HCT116 (cell line): ENCODE data around the gene NCKAP5. TPM values are rescaled to one million over a fixed set of nuclear protein-coding genes. Genes with fewer than 3 reads are reported as not detected.

Source experiments
- ATAC-seq: fragments of 200-7000 bp; cut with Tn5 transposase; 2 replicates; pipeline ENCODE4 v1.9.1; 2020; ENCODE audit warnings: mild to moderate bottlenecking, moderate library complexity
- BruUV-seq: library from RNA; stranded (reverse); fragments of 400-500 nt; replicated peaks from 2 replicates; lab custom pipeline; 2021; lab: Mats Ljungman, UMichigan
- CTCF ChIA-PET: fragments of 300-600 bp; sonication (Branson Sonifier 250); formaldehyde crosslinking; loops from one replicate; lab custom pipeline; 2021; ENCODE audit warnings: antibody characterized with exemption; lab: Charles Lee
- POLR2A ChIA-PET: fragments of 300-600, 350-600 bp; sonication (Branson Sonifier 250); formaldehyde crosslinking; loops from one replicate; lab custom pipeline; 2021; ENCODE audit warnings: antibody characterized with exemption; lab: Charles Lee
- RAD21 ChIA-PET, 2 experiments: fragments of 300-600 bp; sonication (Branson Sonifier 250); formaldehyde crosslinking; loops; one replicate each; lab custom pipeline; 2023; ENCODE audit warnings: low total read pairs in 2 of 2; ENCODE audit not compliant: uncharacterized antibody in 2 of 2, unreplicated experiment in 2 of 2, low non-redundant PET in 1 of 2; lab: Charles Lee
- DNase-seq: peaks from one replicate; pipeline ENCODE4 v3.0.0-alpha.2; 2010; ENCODE audit warnings: low read depth, low spot score
- H2AFZ ChIP-seq: fragments of 200-600 bp; shearing (Covaris generic), sonication (generic); 2 replicates; pipeline ENCODE4 v1.6.1; 2017; ENCODE audit warnings: low read depth, mixed run types, mixed read lengths, antibody characterized with exemption, low read length; ENCODE audit not compliant: poor library complexity, severe bottlenecking
- H3K27ac ChIP-seq: 2 replicates; pipeline ENCODE4 v1.5.1; 2012; ENCODE audit warnings: low read depth, low read length
- H3K27me3 ChIP-seq: fragments of 200-600 bp; sonication (generic); 2 replicates; pipeline ENCODE4 v1.6.1; 2016; ENCODE audit warnings: mixed run types, low read length, mixed read lengths; ENCODE audit not compliant: insufficient read depth
- H3K36me3 ChIP-seq, 2 experiments: fragments of 200-500 bp in 1 of 2; fragments of 200-600 bp in 1 of 2; sonication (Bioruptor generic) in 1 of 2; sonication (generic) in 1 of 2; 2 replicates each; pipeline versions ENCODE4 v1.5.1 to v1.6.1; 2014 to 2016; ENCODE audit warnings: low read length in 2 of 2, inconsistent platforms in 1 of 2, mixed read lengths in 1 of 2, mixed run types in 1 of 2; ENCODE audit not compliant: insufficient read depth in 2 of 2, control insufficient read depth in 1 of 2
- H3K4me1 ChIP-seq, 2 experiments: fragments of 200-600 bp in 1 of 2; sonication (generic) in 1 of 2; 2 replicates each; pipeline versions ENCODE4 v1.5.1 to v1.6.1; 2012 to 2017; ENCODE audit warnings: low read length in 2 of 2, inconsistent platforms in 1 of 2, mild to moderate bottlenecking in 1 of 2, mixed read lengths in 1 of 2, mixed run types in 1 of 2, moderate library complexity in 1 of 2; ENCODE audit not compliant: insufficient read depth in 2 of 2, control insufficient read depth in 1 of 2
- H3K4me2 ChIP-seq: fragments of 200-600 bp; sonication (generic); 2 replicates; pipeline ENCODE4 v1.6.1; 2017; ENCODE audit warnings: mixed run types, low read length, mixed read lengths
- H3K4me3 ChIP-seq, 2 experiments: fragments of 200-600 bp in 1 of 2; sonication (generic) in 1 of 2; replicated peaks in 1 of 2; 2 replicates each; pipeline ENCODE4 v1.5.1; 2011 to 2016; ENCODE audit warnings: low read length in 2 of 2, control low read depth in 1 of 2, low read depth in 1 of 2, mild to moderate bottlenecking in 1 of 2, mixed read lengths in 1 of 2, mixed run types in 1 of 2
- H3K79me2 ChIP-seq: fragments of 200-600 bp; sonication (generic); 2 replicates; pipeline ENCODE4 v1.6.1; 2017; ENCODE audit warnings: mild to moderate bottlenecking, mixed run types, low read length, moderate library complexity, mixed read lengths; ENCODE audit not compliant: insufficient read depth
- H3K9ac ChIP-seq: fragments of 200-600 bp; sonication (generic); 2 replicates; pipeline ENCODE4 v1.6.1; 2016; ENCODE audit warnings: low read length, mixed read lengths
- H3K9me2 ChIP-seq: fragments of 200-600 bp; sonication (generic), shearing (Covaris generic); 2 replicates; pipeline ENCODE4 v1.6.1; 2017; ENCODE audit warnings: mixed run types, mild to moderate bottlenecking, moderate library complexity; ENCODE audit not compliant: insufficient read depth
- H3K9me3 ChIP-seq, 2 experiments: fragments of 200-500 bp in 1 of 2; fragments of 200-600 bp in 1 of 2; sonication (Bioruptor generic) in 1 of 2; sonication (generic) in 1 of 2; 2 replicates each; pipeline ENCODE4 v1.6.1; 2014 to 2017; ENCODE audit warnings: low read length in 2 of 2, mixed read lengths in 2 of 2, inconsistent platforms in 1 of 2, low read depth in 1 of 2, mild to moderate bottlenecking in 1 of 2, mixed run types in 1 of 2, moderate library complexity in 1 of 2; ENCODE audit not compliant: control insufficient read depth in 1 of 2, insufficient read depth in 1 of 2
- H4K20me1 ChIP-seq: fragments of 200-600 bp; sonication (generic), shearing (Covaris generic); 2 replicates; pipeline ENCODE4 v1.6.1; 2017; ENCODE audit warnings: mixed run types, mild to moderate bottlenecking, moderate library complexity; ENCODE audit not compliant: insufficient read depth
- EGR1 ChIP-seq: IDR thresholded peaks from 2 replicates; pipeline ENCODE4 v1.6.1; 2012; ENCODE audit warnings: low read depth
- ELF1 ChIP-seq: IDR thresholded peaks from 2 replicates; pipeline ENCODE4 v1.6.1; 2012; ENCODE audit warnings: low read depth, borderline replicate concordance
- POLR2A ChIP-seq: IDR thresholded peaks from 2 replicates; pipeline ENCODE4 v1.7.0; 2011; ENCODE audit warnings: borderline replicate concordance; ENCODE audit not compliant: insufficient read depth, insufficient read length; ENCODE audit errors: extremely low read depth
- REST ChIP-seq: IDR thresholded peaks from 2 replicates; pipeline ENCODE4 v1.6.1; 2012; ENCODE audit warnings: low read depth
- YY1 ChIP-seq: IDR thresholded peaks from 2 replicates; pipeline ENCODE4 v1.6.1; 2011; ENCODE audit warnings: low read length, low read depth, moderate library complexity, mild to moderate bottlenecking; ENCODE audit not compliant: insufficient replicate concordance; ENCODE audit errors: extremely low read depth
- ZFX ChIP-seq: fragments of 450-650 bp; IDR thresholded peaks from 2 replicates; pipeline ENCODE4 v1.6.1; 2017
- intact Hi-C: fragments of 100-400 bp; cut with micrococcal nuclease; formaldehyde crosslinking; loops from 2 replicates; pipeline ENCODE4 v1.10.0; 2022
- total RNA-seq: library from RNA; stranded (reverse); gene quantifications from one replicate; pipeline ENCODE4 v1.2.1, GENCODE V29; 2021; ENCODE audit not compliant: unreplicated experiment

NCKAP5 gene
- total RNA-seq, 1 experiment from 2014 or later = 0.30 TPM

GRCh38 chr2:133122529-133122928, 445.7 kb downstream of the NCKAP5 start:
- RAD21 ChIA-PET = no interaction called here
- intact Hi-C loops = no loop called here

More at GRCh38 chr2:133122529-133122928, 445.7 kb downstream of the NCKAP5 start:
- POLR2A ChIA-PET = no interaction called here
- no peaks in the 10 kb centered on the region for H4K20me1 ChIP-seq
- H3K4me1 ChIP-seq = no peaks in the 10 kb centered on the region
- ATAC-seq (no peak), DNase-seq (no peak)
- H3K36me3 ChIP-seq = no peaks in the 10 kb centered on the region
- H3K27me3 ChIP-seq = 0 out of 2 replicates have a peak, but pooled peaks cover 5% of the 10 kb centered on the region
- TF ChIP-seq ZFX = no peak
- no peak for TF ChIP-seq ELF1
- TF ChIP-seq YY1 = no peak
- TF ChIP-seq REST = no peak
- no peak for TF ChIP-seq POLR2A
- TF ChIP-seq EGR1 = no peak
- BruUV-seq = no TSS peak
- H3K27ac ChIP-seq = no peak overlapping the region
- no peaks in the 10 kb centered on the region for H3K9me2 ChIP-seq
- no peak overlapping the region for H3K4me3 ChIP-seq
- no peak overlapping the region for H3K4me2 ChIP-seq
- H3K9me3 ChIP-seq = no peaks in the 10 kb centered on the region
- no peak overlapping the region for H2AFZ ChIP-seq
- H3K9ac ChIP-seq = no peak overlapping the region
- no peaks in the 10 kb centered on the region for H3K79me2 ChIP-seq
- CTCF ChIA-PET = no interaction called here
